HG02571 (cell line): Measurements from ENCODE around the gene ANO2.
"Not testable (repeated sequence)": the region's sequence is repeated elsewhere in the genome, so short reads cannot be mapped to it uniquely, and the experiment has no call there.

Source experiments
- ATAC-seq: cut with Tn5 transposase; IDR thresholded peaks from one replicate; pipeline ENCODE4 v1.9.1; 2021; ENCODE audit warnings: mild to moderate bottlenecking, moderate library complexity; ENCODE audit not compliant: unreplicated experiment

The ANO2 gene

GRCh38 chr12:5685935-5686334 lies 259.1 kb downstream of the ANO2 start:
- no peak for ATAC-seq

DNA sequence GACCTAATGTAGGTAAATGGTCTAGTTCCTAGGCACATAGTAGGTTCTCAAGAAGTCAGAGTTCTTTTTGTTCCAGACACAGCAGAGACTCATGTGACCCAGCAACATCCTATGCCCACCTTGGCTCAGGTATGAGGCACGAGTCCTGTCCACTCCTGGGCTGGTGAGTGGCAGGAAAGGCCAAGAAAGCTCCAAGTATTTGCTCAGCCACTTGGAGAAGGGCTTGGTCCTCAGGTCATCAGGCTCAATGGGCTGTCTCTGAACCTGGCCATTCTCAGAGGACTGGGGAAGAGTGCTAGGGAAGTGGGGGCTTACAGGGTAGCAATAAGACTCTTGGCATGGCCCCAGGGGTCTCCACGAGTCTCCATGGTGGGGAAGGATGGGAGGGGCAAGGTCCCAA lies 260.1 kb downstream of the ANO2 start:
- ATAC-seq, result no peak

- no peak for ATAC-seq
These were observed 262.5 kb downstream of the ANO2 start for GRCh38 chr12:5682581-5682980.

GRCh38 chr12:5678176-5678575 lies 266.9 kb downstream of the ANO2 start:
- ATAC-seq, result no peak

DNA sequence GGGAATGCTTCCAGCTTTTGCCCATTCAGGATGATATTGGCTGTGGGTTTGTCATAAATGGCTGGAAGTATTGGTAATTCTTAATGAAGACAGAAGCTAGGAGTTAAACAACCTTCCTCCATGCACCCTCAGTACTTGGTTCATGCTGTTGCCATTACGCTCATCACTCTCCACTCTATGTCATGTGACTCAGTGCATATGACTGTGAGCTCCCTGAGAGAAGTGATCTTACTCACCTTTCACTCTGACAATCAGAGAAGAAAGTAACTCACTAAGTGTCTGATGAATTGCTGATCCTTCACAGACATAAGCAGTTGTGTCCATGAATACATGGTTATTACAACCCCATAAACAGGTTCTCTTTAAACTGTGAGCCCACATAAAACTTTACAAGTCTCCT lies 275.4 kb downstream of the ANO2 start:
- ATAC-seq, result not testable (repeated sequence)

- no peak for ATAC-seq
These were observed 279.4 kb downstream of the ANO2 start for GRCh38 chr12:5665615-5666014.

DNA sequence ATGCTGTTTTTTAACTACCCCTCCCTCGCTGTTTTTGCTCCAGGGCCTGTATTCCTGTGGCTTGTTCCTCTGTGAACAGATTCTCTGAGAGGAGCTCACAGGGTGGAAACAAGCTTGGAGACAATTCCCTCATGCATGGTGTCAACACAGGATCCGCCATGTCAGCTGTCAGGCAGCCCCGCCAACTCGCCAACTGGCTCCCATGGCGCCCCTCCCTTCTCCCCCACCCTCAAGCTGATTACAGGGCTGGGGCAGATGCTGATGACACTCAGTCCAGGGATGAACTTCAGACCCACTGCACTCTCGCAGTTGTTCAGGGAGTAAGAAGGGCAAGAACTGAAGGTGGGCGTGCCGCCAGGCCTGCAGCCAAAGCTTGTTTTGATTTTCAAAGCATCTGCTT lies 283.2 kb downstream of the ANO2 start:
- no peak for ATAC-seq

GRCh38 chr12:5660238-5660637 lies 284.8 kb downstream of the ANO2 start:
- ATAC-seq, result no peak

GRCh38 chr12:5658339-5658941 lies 286.6 kb downstream of the ANO2 start:
- not testable (repeated sequence) for ATAC-seq

DNA sequence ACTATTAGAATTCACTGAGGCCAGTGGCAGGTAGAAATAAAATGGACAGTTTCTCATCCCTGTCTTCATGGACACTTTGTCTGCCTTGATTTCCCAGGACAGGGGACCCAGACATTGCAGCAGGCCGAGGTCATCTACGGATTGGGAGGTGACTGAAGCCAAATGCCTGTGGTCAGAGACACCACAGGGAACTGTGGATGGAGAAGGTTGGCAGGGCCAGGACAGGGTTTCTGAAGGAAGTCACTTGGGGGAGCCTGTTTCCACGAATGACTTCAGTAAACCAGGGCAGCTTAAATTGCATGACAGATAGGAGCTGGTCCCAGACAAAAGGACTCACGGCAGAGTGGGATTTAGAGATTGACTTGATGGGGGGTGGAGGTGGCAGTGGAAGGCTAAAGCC lies 288.2 kb downstream of the ANO2 start:
- no peak for ATAC-seq

DNA sequence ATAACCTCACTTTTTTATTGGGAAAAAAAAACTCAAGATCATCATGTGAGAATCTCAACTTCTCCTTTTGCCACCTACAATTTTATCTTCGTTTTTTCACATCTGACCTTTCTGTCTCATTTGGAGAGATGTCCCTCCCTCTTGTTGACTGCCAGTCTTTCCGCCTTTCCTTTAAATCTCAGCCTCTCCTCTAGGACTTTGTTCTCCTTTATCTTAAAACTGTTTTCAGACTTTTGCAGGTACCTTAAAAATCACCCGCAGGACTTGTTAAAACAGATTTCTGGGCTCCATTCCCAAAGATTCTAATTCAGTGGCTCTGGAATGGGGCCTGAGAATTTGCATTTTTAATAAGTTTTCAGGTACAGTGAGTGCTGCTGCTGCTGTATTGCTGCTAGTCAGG lies 289.9 kb downstream of the ANO2 start:
- ATAC-seq, result no peak

GRCh38 chr12:5654019-5654418 lies 291.0 kb downstream of the ANO2 start:
- ATAC-seq, result no peak

GRCh38 chr12:5650829-5651461 lies 294.1 kb downstream of the ANO2 start:
- no peak for ATAC-seq

DNA sequence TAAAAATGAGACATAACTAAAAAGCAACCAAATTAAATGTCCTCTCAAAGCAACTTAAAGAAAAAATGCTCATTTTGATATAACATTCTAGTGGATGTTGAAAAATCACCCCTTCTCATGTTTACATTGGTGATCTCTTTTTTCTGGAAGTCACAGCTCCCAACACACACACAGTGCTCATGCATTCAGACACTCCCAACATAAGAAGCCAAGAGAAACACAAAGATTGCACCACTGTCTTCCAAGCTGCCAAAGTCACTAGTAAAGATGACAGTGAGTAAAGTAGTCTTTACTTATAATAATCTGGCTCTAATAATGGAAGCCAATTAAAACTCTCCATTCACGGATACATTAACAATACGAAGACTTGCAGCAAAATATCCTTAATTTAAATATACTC lies 294.8 kb downstream of the ANO2 start:
- ATAC-seq, result no peak

DNA sequence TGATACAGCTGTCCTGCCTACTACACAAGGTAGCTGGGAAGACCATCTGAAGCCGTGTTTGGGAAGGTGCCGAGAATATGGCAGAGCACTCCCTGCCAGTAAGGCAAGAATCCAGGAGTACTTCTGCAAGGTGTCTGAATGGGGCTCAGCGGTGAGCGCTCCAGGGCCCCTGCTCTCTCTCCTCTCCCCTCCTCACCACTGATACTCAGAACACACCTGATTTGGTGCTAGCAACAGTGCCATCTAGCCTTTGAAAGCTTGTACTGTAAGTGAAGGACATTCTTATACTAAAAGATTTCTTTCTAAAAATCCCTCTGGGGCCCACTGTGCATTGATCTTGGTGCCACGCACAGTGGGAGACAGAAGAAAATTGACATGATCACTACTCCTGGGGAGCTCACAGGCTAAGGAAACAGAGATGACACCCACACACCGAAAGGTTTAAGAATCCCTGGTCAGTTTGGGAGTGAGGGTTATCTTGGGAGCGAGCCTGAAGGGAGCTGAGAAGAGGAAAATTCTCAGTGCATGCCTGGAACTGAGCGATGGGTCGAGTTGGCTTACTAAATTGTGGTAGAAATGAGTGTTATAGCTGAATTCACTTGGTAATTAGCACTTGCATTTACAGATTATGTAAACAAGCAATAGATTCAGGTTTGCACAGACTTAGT lies 296.2 kb downstream of the ANO2 start:
- ATAC-seq, result no peak

GRCh38 chr12:5643266-5643665 lies 301.8 kb downstream of the ANO2 start:
- no peak for ATAC-seq

DNA sequence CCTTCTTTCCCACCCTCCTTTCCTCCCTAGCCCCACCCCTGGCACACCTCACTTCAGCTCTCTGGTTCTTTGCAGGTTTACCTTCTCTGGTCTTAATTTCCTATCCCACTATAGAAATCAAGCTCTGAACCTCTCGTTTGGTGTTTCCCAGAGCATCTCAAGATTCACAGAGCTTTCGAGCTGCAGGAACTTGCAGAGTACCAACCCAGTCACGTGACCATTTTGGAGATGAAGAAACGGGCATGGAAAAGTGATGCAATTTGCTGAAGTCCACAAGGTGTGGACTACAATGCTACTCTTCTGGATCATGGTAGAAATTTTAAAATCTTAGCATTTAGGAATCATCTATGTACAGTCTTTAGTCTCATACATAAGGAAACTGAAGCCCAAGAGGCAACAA lies 307.4 kb downstream of the ANO2 start:
- no peak for ATAC-seq

- no peak for ATAC-seq
These were observed 308.2 kb downstream of the ANO2 start for GRCh38 chr12:5636907-5637306.

DNA sequence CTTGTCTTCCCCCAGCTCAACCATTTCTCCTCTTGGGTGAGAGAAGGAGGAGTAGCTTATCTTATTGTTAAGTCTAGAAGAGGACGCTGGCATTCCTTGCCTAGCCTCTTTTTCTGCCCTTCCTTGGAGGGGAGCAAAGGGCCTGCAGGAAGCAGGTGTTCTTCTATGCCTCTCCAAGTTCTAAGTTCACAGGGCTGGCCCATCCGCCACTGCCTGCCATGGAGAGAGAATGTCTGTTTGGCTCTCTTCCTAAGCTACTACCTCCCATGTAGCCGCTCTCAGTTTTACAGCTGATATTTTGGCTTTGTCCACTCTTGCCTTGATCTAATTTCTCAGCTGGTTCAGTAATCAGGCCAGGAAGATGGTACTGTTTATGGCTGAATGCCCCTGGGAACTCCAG lies 312.0 kb downstream of the ANO2 start:
- ATAC-seq, result no peak

- no peak for ATAC-seq
These were observed 312.6 kb downstream of the ANO2 start for GRCh38 chr12:5632453-5632852.

DNA sequence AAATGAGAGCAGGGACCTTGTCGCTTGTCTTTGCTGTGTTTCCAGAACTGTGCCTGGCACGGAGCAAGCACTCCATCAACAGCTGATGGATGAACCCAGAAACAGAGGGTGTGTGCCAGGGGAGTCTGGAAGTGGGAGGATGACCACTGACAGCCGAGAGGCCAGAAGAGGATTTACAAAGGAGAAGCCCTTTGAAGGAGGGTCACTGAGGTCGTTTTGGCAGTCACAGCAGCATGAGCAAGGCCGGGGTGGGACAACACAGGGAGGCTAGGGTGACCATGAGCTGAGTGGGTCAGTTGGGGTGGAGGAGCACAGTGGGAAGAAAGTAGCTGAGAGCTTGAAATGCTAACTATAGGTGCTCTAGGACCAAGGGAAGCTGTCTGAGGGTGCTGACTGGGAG lies 313.6 kb downstream of the ANO2 start:
- ATAC-seq, result no peak

DNA sequence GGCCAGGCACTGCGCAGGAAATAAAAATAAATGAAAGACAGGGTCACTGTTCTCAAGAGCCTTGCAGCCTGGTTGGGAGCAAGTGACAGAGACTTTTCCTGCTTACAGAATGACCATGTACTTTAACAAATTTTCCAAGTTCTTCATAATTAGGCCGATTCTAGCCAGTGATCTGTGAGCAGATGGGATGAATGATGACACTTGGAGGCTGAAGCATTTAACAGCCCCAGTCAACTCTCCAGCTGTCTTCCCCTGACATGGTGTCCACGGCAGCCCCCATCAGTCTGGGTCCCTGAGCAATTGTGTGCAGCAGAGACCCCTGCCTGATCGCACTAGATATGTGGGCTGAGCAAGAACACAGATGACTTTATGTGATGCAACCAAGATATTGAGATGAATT lies 314.3 kb downstream of the ANO2 start:
- no peak for ATAC-seq

DNA sequence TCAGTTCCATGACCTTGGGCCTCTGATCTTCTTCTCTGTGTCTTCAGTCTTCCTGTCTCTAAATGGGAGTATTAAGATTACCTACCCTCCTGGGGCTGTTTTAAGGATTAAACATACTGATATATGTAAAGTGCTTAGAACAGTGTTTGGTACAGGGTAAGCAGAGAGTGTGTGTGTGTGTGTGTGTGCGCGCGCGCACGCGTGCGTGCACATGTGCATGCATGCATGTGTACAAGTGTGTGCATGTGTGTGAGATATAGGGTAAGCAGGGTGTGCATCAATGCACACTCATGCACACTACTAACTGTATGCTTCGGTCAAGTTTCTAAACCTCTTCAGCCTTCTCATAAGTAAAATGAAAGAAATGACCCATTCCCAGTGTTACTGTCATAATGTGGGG lies 316.6 kb downstream of the ANO2 start:
- no peak for ATAC-seq
